HL-60 (cell line): Measurements from ENCODE around the gene CTNNA3.
"Not testable (repeated sequence)": the region's sequence is repeated elsewhere in the genome, so short reads cannot be mapped to it uniquely, and the experiment has no call there.

ENCODE experiments used
- DNase-seq, 2 experiments: peaks; one replicate each; pipeline ENCODE4 v3.0.0-alpha.2; 2010 to 2020; ENCODE audit warnings: low read depth in 1 of 2, low spot score in 1 of 2
- H3K27ac ChIP-seq: fragments of 250-450 bp; sonication (Bioruptor Pico); replicated peaks from 2 replicates; pipeline ENCODE4 v1.5.1; 2020; ENCODE audit warnings: mild to moderate bottlenecking, moderate library complexity
- H3K27me3 ChIP-seq: fragments of 250-450 bp; sonication (Bioruptor Pico); 2 replicates; pipeline ENCODE4 v1.5.1; 2021; ENCODE audit warnings: mild to moderate bottlenecking, moderate library complexity; ENCODE audit not compliant: insufficient read depth, poor library complexity, severe bottlenecking
- H3K4me3 ChIP-seq: replicated peaks from 2 replicates; pipeline ENCODE4 v1.5.1; 2011; ENCODE audit warnings: mild to moderate bottlenecking, control low read depth, low read length; ENCODE audit not compliant: insufficient read depth
- CTCF ChIP-seq: IDR thresholded peaks from one replicate; pipeline ENCODE4 v1.5.1; 2011; ENCODE audit warnings: low read length, control low read depth, inconsistent platforms; ENCODE audit not compliant: insufficient read depth
- GABPA ChIP-seq: IDR thresholded peaks from 2 replicates; pipeline ENCODE4 v1.6.1; 2012; ENCODE audit warnings: low read depth
- POLR2AphosphoS5 ChIP-seq: IDR thresholded peaks from 2 replicates; pipeline ENCODE4 v1.6.1; 2012; ENCODE audit warnings: low read depth
- SPI1 ChIP-seq: IDR thresholded peaks from 2 replicates; pipeline ENCODE4 v1.6.1; 2012; ENCODE audit warnings: low read depth, mild to moderate bottlenecking, borderline replicate concordance
- TF ChIP-seq, protein P1 (sequence below): IDR thresholded peaks from 2 replicates; pipeline ENCODE4 v1.6.1; 2012; ENCODE audit warnings: low read depth; ENCODE audit not compliant: insufficient replicate concordance

Gene CTNNA3

GRCh38 chr10:67241451-67241850 is 454.5 kb downstream of the CTNNA3 start:
- Histone ChIP-seq H3K27me3 (no peaks in the 10 kb centered on the region), H3K4me3 (no peak overlapping the region), H3K27ac (no peak overlapping the region)
- DNase-seq: no peak
- TF ChIP-seq, protein P1, sequence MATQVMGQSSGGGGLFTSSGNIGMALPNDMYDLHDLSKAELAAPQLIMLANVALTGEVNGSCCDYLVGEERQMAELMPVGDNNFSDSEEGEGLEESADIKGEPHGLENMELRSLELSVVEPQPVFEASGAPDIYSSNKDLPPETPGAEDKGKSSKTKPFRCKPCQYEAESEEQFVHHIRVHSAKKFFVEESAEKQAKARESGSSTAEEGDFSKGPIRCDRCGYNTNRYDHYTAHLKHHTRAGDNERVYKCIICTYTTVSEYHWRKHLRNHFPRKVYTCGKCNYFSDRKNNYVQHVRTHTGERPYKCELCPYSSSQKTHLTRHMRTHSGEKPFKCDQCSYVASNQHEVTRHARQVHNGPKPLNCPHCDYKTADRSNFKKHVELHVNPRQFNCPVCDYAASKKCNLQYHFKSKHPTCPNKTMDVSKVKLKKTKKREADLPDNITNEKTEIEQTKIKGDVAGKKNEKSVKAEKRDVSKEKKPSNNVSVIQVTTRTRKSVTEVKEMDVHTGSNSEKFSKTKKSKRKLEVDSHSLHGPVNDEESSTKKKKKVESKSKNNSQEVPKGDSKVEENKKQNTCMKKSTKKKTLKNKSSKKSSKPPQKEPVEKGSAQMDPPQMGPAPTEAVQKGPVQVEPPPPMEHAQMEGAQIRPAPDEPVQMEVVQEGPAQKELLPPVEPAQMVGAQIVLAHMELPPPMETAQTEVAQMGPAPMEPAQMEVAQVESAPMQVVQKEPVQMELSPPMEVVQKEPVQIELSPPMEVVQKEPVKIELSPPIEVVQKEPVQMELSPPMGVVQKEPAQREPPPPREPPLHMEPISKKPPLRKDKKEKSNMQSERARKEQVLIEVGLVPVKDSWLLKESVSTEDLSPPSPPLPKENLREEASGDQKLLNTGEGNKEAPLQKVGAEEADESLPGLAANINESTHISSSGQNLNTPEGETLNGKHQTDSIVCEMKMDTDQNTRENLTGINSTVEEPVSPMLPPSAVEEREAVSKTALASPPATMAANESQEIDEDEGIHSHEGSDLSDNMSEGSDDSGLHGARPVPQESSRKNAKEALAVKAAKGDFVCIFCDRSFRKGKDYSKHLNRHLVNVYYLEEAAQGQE: no peak
- no peak for TF ChIP-seq SPI1
- TF ChIP-seq POLR2AphosphoS5: no peak
- no peak for TF ChIP-seq GABPA
- TF ChIP-seq CTCF: no peak

- no peak overlapping the region for H3K27ac ChIP-seq
- no peaks in the 10 kb centered on the region for H3K27me3 ChIP-seq
- TF ChIP-seq POLR2AphosphoS5 (no peak), GABPA (no peak), CTCF (no peak), SPI1 (no peak)
- TF ChIP-seq, protein P1: no peak
Measured at GRCh38 chr10:67239864-67240497, 456.0 kb downstream of the CTNNA3 start.

GRCh38 chr10:67230680-67231500 is 465.1 kb downstream of the CTNNA3 start:
- not testable (repeated sequence) for H3K27ac ChIP-seq, H3K27me3 ChIP-seq, DNase-seq, H3K4me3 ChIP-seq

More at GRCh38 chr10:67239864-67240497, 456.0 kb downstream of the CTNNA3 start:
- no peak for DNase-seq
- H3K4me3 ChIP-seq: no peak overlapping the region

GRCh38 chr10:67225226-67225625 is 470.8 kb downstream of the CTNNA3 start:
- Histone ChIP-seq H3K4me3 (no peak overlapping the region), H3K27ac (no peak overlapping the region), H3K27me3 (peaks cover 2% of the 10 kb centered on the region)
- DNase-seq: no peak
- TF ChIP-seq, protein P1: no peak
- TF ChIP-seq POLR2AphosphoS5 (no peak), SPI1 (no peak)
